NCI-H1436 treated with DMSO at 0.1 percent for 48 hours (cell line): ENCODE measurements around the gene NOTUM.
"Not testable (repeated sequence)": the region's sequence is repeated elsewhere in the genome, so short reads cannot be mapped to it uniquely, and the experiment has no call there.

Experiments used
- DNase-seq: peaks from one replicate; lab custom pipeline; 2025; lab: John Stamatoyannopoulos, UW

The NOTUM gene

GRCh38 chr17:81923302-81924260, 37.4 kb downstream of the NOTUM start:
- no peak for DNase-seq

DNA sequence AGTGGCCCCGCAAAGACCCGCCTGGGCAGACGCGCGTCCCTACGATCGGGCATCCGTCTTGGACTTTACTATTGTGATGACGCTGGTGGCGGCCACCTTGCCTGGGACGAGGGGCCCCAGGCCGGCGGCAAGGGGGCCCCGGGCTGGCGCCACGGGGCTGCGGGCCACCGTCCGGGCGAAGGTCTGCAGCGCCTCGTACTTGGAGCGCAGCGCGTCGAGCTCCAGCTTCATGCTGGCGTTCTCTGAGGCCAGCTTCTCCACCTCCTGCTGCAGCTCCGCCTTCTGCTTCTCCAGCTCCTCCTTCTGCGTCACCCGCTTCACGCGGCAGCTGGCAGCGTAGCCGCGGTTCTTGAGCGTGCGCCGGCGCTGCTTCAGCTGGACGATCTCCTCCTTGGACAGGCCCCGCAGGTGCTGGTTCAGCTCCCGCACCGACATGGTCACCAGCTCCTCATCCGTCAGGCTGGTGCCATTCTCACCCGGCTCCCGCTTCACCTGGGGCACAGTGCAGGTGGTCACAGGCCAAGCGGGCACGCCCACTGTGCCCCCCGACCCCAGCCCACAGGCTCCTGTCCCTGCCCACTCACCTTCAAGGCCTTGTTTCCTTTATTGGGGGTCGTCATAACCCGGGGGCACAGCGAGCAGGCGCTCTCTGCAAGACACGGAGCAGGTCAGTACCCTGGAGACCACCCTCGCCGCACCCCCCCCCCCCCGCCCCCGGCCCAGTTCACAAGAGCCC, 38.3 kb downstream of the NOTUM start:
- no peak for DNase-seq

GRCh38 chr17:81921996-81922565, 38.9 kb downstream of the NOTUM start:
- no peak for DNase-seq

DNA sequence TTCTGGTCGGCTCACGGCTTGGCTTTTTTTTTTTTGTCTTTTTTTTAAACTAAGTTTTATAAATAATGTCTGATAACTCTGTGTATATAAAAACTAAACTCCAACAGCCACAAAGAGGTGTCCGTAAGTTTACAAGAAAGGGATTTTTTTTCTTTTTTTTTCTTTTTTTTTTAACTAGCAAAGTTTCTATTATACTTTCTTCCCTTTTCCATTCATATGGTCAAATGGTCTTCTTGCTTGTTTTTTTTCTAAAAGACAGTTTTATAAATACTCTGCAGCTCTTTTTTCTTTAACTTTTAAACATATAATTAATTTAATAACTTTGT, 39.5 kb downstream of the NOTUM start:
- DNase-seq = no peak

- no peak for DNase-seq
Measured at GRCh38 chr17:81920612-81921536, 40.1 kb downstream of the NOTUM start.

DNA sequence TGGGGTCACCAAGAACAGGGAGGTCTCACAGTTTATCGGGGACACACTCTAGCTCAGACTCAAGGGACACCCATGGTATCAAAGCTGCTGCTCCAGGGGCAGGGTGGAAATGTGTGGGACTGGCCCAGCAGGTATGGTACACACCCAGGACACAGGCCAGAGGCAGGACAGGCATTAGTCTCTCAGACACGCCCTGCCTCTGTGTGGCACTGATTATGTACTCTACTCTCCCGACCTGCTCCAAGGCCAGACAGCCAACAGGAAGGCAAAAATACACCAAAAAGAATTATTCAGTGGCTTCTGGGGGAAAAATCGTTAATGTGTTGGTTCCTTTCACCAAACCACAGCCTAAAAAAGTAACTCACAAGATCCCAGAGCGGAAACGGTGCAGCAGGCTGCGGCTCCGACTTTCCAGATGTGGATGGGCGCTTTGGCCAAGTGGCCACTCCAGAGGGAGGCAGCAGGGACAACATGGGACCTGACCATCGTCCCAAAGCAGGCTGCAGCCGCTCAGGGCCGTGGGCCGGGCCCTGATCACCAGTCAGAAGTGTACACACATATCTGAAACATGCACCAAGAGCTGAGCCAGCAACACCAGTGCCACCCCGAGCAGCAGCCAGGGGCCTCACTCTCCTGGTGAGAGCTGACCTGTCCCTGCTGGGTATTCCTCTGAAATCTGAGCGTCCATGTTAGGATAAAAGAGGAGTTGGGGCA, 42.0 kb downstream of the NOTUM start:
- DNase-seq = no peak

- DNase-seq = not testable (repeated sequence)
Measured at GRCh38 chr17:81918333-81918669, 42.7 kb downstream of the NOTUM start.

DNA sequence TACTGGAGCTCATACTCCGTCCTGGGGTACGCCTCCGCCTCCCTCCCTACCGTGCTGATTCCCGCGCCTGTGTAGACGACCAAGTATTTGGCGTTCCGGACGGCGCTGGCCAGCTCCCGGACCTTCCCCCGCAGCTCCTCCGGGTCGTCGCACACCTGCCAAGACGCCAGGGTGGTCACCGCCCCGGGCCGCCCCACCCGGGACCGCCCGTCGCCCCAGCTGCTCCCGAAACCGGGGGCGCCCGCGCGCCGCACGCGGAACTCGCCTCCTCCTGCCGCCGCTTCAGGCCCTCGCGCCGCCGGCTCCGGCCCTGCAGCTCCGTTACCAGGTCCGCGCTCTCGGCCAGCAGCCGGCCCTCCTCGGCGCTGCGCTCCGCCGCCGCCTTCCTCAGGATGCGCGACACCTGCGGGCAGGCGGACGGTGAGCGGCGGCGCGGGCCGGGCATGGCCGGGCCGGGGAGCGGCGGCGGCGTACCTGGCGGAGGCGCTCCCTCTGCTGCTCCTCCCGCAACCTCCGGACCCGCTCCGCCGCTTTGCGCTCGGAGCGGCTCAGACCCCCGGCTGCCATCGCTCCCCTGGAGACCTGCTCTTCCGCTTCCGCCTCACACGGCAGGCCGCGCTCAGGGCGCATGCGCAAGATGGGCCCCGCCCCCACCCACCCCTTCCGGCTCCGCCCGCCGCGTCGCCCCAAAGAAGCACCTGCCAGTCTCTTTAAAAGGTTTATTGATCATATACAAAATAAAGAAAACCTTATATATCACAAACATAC, 43.2 kb downstream of the NOTUM start, which contains the start of gene SIRT7:
Gene SIRT7, minus strand, starts transcription at position 612 of the 768 bp plus-strand sequence. Its CDS starts 45 bp downstream, at position 567.
- peak; percentile 19 for DNase-seq

DNA sequence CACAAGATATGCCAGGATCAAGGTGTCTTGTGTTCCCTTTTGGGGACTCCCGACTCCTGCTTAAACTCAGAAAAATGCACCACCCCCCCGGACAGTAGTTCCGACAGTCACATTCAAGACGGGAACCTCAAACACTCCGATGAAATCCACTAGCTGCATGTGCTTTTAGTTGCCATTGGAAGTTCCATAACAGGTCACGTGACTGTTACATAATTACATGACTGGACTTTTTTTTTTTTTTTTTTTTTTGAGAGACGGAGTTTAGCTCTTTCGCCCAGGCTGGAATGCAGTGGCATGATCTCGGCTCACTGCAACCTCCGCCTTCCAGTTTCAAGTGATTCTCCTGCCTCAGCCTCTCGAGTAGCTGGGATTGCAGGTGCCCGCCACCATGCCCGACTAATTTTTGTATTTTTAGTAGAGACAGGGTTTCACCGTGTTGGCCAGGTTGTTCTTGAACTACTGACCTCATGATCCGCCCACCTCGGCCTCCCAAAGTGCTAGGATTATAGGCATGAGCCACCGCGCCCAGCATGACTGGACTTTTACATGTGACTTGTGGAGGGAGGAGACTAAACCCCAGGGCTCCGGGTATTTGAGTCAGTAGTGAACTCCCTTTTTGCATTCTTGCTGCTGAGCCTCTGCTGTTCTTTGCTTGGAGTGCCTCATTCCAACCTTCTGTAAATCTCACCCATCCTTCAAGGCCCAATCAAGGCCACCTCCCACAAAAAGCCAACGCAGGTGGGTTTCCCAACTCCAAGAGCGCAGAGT, 44.6 kb downstream of the NOTUM start:
- DNase-seq = no peak

DNA sequence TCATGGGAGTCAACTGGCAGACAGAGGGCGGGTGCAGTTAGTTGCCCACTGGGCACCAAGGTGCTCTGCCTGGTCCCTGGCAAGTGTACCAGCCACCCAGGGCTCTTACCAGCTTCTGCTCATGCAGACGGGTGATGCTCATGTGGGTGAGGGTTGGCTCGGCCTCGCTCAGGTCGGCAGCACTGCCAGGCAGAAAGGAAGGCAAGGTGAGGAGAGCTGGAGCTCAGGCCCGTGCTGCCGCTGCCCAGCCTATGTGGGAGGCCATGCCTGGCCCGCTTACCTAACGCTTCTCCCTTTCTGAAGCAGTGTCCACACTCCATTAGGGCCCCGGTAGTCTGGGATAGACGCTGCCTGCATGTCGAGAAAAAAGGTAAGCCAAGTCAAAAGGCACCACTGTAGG, 45.7 kb downstream of the NOTUM start:
- DNase-seq = no peak

- no peak for DNase-seq
Measured at GRCh38 chr17:81914103-81914850, 46.7 kb downstream of the NOTUM start.

- no peak for DNase-seq
Measured at GRCh38 chr17:81913394-81914102, 47.4 kb downstream of the NOTUM start.

DNA sequence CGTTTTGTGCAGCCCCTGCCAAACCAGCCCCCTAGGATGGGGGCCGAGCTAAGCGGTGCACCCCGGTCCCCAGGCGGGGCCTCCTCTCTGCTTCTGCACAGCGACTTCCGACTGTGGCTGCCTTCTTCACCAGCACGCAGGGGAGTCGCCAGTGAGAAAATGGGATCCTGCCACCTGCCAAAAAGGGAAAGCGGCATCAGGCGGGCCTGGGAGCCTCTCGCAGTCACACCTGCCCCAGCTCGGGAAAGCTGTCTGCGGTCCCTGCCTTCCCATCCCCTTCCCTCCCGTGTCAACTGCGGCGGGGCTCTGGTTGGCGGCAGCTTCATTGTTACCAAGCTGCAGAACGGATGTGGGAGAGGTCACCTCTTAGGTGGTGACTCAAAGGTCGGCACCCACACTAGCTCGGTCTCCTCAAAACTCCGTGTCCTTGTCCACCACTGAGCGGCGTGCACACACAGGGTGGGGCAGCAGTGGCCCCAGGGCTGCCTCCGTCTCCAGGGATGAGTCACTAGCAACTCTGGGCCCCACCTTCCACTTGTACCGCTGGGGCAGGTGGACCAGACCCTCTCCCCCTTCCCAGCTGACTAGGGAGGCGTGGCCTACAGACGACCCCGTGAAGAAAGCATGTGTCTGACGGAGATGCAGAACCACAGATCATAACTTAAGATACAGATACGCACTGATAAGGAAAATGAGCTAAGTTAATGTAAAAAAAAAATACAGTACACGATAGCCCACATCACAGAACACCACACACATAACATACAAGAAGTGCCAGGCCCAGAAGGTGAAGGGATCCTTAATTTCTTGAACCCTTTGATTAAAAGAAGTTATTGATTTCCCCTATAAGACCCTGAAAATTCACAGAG, 48.3 kb downstream of the NOTUM start:
- no peak for DNase-seq

GRCh38 chr17:81911969-81912368, 49.0 kb downstream of the NOTUM start:
- DNase-seq = no peak

- DNase-seq = peak; percentile 57
Measured at GRCh38 chr17:81911277-81911961, 49.6 kb downstream of the NOTUM start, which contains the start of gene PCYT2. PCYT2 (minus strand) TSS chr17:81911399; CDS start chr17:81911355, 44 bp downstream.

DNA sequence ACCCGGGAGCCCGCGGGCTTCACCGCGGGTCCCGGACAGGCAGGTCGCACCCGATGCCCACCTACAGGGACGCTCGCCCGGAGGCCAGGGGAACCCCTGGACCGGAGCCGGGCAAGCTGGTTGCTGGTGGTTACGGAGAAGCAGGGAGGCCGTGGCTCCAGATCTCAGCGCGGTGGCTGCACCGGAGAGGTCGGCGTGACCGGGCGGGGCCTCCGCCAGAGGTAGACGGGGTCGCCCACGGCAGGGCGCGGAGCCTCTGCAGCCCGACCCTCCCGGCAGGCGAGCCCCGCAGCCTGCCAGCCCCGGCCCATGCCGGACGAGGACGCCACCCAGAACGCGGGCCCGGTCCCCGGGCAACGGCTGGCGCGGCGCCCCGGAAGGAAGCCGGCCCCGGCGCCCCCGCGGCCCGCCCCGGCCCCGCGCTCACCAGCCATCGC, 50.1 kb downstream of the NOTUM start:
- no peak for DNase-seq
